Stimulated activated CD8-positive, alpha-beta memory T cell treated with anti-CD3 and anti-CD28 coated beads, Interleukin-7, amount 100 ng/mL, for 1 hour (primary cell): ENCODE measurements around the gene TMEM63B.
"Not testable (repeated sequence)": the region's sequence is repeated elsewhere in the genome, so short reads cannot be mapped to it uniquely, and the experiment has no call there.

ENCODE experiments used
- DNase-seq, 2 donors: peaks; one replicate each; pipeline ENCODE4 v3.0.0-alpha.2; 2020; ENCODE audit warnings: low read depth in 2 of 2

Gene TMEM63B

DNA sequence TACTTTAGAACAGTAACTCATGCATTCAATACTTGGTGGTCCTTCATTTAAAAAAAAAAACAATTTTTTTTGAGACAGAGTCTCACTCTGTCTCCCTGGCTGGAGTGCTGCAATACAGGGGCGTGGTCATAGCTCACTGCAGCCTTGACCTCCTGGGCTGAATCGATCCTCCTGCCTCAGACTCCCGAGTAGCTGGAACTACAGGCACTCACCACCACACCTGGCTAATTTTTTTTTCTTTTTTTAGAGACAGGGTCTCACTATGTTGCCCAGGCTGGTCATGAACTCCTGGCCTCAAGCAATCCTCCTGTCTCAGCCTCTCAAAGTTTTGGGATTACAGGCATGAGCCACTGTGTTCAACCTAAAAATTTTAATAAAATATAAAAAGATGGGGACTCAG lies 17.2 kb downstream of the TMEM63B start:
- DNase-seq: not testable (repeated sequence)

DNA sequence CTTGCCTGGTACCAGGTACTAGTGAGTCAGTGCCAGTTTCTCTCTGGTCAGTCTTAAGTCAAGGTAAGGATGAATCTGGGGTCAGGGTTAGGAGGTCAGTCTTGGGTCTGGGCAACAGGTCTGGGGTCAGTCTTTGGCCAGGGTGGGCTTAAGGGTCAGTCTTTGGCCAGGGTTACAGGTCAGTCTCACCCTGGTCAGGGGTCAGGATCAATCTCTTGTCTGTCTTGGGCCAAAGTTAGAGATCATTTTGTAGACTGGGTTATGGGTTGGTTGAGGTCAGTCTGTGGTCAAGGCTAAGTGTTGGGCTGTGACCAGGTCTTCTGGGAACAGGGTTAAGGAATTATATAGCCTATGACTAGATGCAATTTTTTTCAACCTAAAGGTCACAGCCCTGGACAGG lies 18.5 kb downstream of the TMEM63B start:
- no peak for DNase-seq

DNA sequence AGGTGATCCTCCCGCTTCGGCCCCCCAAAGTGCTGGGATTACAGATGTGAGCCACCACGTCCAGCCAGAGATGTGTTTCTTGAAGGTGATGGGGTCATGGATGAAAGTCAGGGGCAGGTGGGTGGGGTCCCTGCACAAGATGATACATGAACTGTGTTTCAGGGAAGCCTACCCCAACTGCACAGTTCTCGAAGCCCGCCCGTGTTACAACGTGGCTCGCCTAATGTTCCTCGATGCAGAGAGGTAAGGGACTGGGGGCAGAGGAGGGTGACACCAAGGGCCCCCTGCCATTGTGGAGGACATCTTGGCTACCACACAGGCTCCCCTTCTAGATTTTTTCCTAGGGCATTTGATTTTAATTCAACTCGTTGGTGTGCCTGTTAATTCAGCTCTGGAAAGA lies 19.3 kb downstream of the TMEM63B start:
- DNase-seq: no peak

DNA sequence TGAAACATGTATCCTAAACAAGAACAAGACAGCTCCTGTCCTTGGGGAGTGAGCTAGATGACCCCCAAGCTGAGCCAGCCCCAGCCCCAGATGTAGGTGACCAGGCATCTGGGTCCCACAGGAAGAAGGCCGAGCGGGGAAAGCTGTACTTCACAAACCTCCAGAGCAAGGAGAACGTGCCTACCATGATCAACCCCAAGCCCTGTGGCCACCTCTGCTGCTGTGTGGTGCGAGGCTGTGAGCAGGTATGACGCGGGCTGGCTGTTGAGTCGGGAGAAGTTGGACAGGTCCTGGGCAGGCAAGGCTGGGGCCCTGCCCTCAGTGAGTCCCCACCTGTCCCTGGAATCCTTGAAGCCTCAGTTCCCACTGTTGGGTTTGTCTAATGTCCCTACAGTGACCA lies 19.9 kb downstream of the TMEM63B start:
- no peak for DNase-seq

DNA sequence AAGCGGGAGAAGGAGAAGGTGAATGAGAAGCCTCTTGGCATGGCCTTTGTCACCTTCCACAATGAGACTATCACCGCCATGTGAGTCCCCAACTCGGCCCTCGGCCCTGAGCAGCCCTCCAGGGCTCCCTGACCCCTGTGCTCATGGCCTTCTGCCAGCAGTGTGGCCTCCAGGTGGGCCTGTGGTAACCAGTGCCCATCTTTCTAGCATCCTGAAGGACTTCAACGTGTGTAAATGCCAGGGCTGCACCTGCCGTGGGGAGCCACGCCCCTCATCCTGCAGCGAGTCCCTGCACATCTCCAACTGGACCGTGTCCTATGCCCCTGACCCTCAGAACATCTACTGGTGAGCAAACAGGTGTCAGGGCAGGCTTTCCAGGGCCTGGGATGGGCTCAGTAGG lies 21.0 kb downstream of the TMEM63B start:
- no peak for DNase-seq

DNA sequence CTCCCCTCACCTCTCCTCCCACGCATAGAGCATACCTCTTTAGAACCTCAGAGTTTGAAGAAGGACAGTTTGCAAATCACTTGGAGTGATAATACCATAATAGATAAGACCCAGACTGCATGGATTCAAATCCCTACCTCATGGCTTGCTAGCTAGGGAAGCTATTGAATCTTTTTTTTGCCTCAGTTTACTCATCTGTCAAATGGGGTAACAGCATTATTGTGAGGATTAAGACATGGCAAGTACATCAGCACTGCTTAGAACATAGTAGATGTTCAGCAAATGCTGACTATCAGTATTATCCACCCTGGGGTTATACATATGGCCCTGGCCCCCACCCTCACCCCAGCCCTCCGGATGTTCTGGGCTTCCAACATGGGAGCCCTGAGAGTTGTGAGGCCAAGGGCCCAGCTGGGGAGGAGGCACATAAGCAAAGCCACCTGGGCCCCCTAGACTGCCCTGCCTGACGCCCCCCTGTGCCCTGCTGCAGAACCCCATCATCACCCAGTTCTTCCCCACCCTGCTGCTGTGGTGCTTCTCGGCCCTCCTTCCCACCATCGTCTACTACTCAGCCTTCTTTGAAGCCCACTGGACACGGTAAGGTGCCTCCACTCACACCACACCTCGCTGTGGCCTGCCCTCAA lies 22.1 kb downstream of the TMEM63B start:
- DNase-seq: no peak

DNA sequence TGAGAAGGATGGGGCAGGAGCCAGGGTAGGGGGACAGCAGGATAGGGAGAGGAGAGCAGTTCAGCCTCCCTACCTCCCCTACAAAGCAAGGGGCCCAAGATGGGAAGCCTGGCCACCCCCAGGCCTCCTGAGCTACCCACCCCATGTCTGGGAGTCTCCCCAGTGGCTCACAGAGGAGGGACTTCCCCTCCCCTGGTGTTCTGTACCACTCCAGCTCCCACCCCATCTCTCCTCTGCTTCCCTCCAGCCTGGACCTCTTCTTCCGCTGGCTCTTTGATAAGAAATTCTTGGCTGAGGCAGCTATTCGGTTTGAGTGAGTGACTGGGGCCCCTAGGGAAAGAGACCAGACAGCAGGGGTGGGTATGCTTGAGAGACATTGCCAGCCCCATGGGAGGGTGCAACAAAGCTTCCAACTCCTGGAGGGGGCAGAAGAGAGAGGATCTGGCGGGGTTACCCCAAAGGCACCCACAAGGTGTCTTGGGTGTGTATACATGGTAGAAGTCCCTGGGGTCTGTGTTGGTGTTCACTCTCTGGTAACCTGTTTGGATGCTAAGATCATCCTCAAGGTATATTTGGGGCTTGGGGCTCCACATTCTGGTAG lies 23.1 kb downstream of the TMEM63B start:
- no peak for DNase-seq

DNA sequence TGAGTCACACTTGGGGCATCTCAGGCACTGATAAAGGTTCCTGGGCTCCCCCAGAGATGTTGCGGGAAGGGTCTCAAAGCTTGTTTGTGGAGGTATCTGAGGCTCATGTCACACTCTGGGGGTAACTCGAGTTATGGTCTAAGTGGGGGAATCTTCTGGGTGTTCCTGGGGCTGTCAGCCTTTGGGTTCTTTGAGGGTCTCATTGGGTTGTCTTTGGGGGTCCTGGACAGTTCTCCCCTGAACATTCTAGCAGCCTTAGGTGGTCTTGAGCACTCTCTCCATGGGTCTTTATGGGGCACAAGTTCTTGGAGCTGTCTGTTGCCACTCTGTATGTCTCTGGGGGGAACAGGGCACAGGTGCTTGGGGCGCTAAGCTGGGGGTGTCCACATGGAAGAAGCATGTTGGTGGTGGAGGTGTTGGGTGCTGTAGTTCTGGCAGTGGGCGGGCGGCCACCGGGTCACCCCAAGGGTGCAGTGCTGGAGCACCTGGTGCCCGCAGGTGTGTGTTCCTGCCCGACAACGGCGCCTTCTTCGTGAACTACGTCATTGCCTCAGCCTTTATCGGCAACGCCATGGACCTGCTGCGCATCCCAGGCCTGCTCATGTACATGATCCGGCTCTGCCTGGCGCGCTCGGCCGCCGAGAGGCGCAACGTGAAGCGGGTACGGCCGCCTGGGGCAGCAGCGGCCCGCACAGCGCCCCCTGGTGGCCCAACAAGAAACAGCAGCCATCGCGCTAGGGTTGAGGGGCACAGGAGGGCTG lies 24.2 kb downstream of the TMEM63B start:
- peak; percentile 59 to 69 for DNase-seq

DNA sequence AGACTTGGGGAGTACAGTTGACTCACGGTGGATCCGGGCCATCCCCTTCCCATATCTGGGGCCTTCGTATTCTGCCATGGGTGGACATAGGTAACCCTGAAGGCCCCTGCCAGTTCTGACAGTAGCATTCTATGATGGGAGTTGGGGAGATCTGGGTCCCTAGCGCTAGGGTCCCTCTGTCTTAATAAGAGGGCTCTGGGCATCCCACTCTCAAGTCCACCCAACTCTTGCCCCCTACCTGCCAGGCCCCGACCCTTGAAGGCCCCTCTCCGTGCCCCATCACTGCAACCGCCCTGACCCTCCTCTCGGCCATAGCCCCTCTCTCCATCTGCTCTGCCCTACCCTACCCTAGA lies 24.7 kb downstream of the TMEM63B start:
- DNase-seq: no peak

DNA sequence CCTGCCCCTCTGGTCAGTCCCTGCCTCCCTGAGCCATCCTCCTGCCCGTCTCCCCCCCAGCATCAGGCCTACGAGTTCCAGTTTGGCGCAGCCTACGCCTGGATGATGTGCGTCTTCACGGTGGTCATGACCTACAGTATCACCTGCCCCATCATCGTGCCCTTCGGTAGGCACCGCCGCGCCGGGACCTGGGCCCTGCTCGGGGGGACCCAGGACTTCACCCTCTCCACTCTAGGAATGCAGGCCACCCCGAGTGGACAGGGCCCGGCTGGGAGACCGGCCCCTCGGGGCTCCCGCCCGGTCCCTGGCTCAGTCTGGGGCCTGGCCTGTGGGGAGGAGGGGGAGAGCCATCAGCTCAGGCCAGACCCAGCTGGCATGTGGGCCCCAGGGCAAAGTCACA lies 25.2 kb downstream of the TMEM63B start:
- no peak for DNase-seq

DNA sequence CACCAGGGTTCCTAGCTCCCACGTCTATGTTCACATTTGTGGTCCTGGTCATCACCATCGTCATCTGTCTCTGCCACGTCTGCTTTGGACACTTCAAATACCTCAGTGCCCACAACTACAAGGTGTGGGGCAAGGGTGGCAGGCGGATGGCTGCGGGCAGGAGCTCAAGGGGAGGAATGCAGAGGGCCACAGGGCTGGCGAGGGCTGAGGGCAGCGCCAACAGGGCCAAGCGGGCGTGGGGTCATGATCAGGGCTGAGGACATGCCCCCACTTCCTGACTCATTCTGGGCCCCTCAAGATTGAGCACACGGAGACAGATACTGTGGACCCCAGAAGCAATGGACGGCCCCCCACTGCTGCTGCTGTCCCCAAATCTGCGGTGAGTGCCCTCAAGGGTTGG lies 26.7 kb downstream of the TMEM63B start:
- DNase-seq: no peak

DNA sequence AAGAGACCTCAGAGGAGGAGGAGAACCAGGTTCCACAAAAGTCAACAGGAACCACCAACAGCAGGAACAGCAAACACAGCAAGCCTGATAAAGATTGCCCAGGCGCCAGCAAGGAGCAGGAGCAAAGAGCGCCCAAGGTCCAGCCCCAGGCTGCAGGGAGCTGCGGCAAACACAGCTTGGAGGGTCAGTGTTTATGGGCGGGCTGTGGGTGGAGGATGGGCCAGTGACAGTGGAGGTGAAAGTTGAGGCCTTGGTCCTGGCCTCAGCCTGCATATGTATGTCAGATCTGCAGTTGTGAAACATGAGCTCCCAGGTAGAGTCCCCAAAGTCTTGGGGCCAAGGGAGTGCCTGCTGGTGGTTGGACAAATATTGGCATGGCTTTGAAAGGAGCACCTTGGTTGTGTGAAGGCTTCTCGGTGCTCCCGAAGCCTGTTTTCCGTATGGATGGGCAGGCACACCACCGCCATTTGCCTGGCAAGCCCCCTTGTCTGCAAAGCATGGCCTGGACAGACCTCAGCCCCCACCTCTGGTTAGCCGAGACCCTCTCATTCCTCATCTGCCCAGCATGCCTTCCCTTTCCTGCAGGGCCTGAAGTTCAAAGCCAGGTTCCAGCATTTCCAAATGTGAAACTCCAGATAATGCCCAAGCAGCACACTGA lies 29.3 kb downstream of the TMEM63B start:
- no peak for DNase-seq

DNA sequence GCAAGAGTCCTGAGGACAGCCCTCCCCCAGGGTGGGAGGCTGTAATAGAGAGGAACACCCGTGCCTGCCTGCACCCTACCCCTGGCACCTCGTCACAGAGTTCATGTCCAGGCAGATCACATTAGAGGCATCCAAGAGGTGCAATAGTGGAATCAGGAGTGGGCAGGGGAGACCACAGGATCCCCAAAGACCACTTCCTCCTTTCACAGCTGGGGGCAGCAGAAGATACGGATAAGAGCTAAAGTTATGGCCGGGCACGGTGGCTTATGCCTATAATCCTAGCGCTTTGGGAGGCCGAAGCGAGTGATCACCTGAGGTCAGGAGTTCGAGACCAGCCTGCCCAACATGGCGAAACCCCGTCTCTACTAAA lies 29.8 kb downstream of the TMEM63B start:
- no peak for DNase-seq

DNA sequence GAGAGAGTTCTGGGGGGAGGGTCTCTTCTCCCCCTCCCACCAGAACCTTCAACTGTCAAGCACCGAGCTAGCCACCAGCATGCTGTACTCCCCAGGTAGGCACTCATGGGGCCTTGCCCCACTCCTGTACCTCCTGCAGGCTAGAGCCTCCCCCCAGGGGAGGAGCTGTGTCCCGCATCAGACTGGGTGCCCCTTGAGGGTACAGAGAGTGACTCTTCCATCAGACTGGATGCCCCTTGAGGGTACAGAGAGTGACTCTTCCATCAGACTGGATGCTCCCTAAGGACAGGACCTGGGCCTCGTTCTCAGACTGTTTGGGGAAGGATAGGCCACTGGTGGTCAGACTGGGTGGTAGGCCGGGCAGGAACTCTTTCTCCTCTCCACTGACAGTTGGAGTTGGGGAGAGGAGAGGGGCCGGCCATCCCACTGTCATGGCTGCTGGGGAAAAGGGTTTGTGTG lies 31.4 kb downstream of the TMEM63B start, which contains the start of gene CAPN11:
Gene CAPN11 (plus strand): TSS at position 51 of the 459 bp plus-strand sequence. CDS start 29 bp downstream, at position 80.
- no peak for DNase-seq

DNA sequence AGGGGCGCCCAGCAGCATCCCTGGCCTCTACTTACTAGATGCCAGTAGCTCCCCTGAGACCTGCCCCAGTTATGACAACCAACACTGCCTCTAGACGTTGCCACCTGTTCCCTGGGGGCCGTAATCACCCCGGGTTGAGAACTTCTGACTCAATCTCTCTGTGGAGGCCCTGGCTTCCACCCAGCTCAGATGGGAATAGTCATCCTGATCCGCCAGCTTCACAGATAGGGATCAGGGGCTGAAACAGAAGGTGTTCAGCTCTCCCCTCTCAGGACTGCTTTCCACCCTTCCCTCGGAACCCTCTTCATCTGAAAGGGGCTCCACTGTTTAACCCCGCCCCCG lies 34.6 kb downstream of the TMEM63B start:
- no peak for DNase-seq

DNA sequence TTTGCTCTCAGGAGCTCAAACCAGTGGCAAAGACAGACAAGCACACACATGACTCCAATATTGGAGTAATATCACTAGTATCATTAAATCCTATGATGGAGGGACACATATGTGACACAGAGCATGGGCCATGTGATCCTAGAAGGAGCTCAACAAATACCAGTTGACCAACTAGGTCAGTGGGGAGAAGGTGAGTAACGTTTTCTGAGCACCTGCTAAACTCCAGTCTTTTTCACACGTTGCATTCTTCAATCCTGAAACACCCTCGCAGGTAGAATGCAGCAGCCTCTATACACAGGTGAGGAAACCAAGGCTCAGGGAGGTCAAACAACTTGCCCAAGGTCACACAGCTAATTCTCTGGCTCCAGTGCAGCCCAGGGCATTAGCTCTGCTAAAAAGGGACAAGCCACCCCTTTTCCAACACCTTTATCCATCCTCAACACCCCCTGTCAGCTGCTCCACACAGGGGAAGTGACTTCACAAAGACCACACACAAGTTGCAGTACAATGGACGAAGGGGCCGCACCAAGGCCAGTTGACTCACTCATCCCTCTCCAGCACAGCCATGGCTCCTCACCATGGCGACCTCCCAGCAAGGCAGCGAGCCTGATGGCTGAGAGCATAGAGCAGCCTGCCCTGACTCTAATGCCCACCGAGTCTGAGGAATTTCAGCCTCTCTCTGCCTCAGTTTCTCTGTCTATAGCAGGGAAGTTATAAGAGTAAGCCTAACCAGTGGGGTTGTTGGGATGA lies 35.7 kb downstream of the TMEM63B start:
- no peak for DNase-seq

DNA sequence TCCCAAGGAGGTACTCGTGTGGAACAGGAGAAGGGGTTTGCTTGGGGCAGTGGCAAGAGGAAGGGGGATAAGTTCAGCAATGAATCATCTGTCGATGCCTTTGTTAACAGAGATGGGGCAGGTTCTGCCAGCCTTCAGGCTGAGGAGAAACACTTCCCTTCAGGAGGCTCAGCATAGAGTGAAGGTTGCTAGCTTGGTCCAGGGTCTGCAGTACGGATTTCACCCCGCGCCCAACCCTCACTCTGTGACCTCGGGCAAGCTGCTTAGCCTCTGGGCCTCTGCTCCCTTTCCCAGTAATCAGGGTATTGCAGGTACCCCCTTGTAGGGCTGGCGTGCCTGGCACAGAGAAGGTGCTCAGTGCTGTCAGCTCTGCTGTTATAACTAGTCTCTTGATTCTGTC lies 38.8 kb downstream of the TMEM63B start:
- DNase-seq: no peak

DNA sequence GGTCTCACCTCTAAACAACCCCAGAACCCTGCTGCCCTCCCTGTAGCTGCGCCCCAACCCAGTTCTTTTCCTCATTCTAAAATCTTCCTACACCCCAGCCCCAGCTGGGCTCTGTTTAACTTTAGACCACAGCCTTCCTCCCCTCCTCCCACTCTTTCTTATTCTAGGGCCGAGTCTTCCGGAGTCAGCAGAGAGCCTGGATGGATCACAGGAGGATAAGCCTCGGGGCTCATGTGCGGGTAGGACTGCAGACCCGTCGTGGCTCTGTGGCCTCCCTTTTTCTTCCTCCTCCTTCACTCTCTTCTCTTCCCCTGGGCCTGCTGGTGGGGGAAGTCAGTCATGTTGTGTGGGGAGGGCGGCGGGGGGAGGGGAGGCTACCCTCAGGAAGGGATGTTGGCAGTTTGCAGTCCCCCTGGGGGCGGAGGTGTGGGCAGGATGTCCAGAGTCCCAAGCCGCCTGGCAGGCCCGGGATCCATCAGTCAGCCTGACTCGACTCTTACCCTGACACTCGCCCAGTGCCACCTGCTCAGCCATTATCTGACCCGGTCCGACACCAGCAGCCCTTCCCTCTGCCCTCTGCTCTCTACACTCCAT lies 39.3 kb downstream of the TMEM63B start:
- DNase-seq: no peak

DNA sequence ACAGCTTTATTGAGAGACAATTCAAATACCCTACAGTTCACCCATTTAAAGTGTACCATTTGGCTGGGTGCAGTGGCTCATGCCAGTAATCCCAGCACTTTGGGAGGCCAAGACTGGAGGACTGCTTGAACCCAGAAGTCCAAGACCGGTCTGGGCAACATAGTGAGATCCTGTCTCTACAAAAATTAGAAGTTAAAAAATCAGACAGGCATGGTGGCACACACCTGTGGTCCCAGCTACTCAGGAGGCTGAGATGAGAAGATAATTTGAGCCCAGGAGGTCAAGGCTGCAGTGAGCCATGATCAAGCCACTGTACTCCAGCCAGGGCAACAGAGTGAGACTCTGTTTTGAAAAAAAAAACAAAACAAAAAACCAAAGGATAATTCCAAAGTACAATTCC lies 40.2 kb downstream of the TMEM63B start:
- DNase-seq: no peak

DNA sequence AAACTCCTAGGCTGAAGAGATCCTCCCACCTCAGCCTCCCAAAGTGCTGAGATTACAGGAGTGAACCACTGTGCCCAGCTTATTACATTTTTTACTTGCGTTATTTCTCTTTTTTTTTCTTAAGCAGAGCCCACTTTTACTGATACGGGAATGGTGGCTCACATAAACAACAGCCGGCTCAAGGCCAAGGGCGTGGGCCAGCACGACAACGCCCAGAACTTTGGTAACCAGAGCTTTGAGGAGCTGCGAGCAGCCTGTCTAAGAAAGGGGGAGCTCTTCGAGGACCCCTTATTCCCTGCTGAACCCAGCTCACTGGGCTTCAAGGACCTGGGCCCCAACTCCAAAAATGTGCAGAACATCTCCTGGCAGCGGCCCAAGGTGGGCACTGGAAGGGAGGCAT lies 41.8 kb downstream of the TMEM63B start:
- no peak for DNase-seq

DNA sequence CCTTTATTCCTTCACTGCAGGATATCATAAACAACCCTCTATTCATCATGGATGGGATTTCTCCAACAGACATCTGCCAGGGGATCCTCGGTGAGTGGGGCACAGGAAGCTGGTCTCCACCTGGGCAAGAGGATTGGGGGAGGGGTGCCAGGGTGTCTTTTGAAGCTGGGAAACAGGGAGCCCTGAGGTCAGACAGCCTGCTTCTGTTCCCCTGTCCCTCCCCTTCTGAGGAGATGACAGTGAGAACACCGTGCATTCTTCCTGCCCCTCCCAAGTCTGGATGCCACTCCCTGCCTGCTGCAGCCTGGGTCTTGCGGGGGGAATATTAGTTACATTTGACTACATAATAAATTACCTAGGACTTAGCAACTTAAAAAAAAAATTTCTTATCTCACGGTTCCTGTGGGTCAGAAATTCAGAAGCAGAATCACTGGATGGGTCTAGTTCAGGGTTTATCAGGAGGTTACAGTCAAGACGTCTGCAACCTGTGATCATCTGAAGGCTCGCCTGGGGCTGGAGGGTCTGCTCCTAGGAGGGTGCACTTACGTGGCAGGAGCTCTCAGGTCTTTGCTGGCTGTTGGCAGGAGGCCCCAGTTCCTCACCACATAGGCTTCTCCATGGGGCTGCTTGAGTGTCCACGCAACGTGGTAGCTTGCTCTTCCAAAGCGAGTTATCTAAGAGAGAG lies 42.7 kb downstream of the TMEM63B start:
- DNase-seq: no peak
